ENCODE data around the gene ZNF514. TPM values are rescaled to one million over a fixed set of nuclear protein-coding genes. Genes with fewer than 3 reads are reported as not detected.

Gene ZNF514
- polyA plus RNA-seq (2013, experiment 1 of 2; ENCODE audit: insufficient read length), result 8.7 TPM
- 9.4 TPM for polyA plus RNA-seq (2013, experiment 2 of 2; ENCODE audit: insufficient read length)

- DNase-seq, result peak; percentile 79
These were observed at the start of gene ZNF514 for GRCh38 chr2:95159690-95160449. ZNF514 (minus strand) TSS chr2:95159848; CDS start chr2:95153253, 6,595 bp downstream.

DNA sequence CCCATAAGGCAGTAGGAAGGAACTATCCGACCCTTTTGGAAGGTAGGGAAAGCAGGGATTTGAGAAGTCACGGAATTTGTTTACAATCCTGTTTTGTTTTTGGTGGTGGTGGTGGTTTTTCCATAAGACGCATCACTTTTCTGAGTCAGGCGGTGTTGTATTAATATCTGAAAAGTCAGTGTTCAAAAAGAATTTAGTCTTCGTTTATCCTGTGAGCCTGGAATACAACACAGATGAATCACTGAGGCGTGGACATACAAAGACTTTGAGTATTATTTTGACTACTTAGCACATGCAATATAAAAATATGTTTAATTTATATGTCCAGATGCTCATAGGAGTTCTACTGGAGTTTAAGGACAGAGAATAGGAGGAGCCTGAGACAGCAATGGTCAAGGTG, 48.5 kb upstream of the ZNF514 start:
- DNase-seq, result peak; percentile 28

GRCh38 chr2:95207111-95207961, 47.7 kb upstream of the ZNF514 start, which contains the start of gene ZNF892:
ZNF892 (plus strand) TSS chr2:95207521; CDS start chr2:95207816, 295 bp downstream.
- DNase-seq, result peak; percentile 87

DNA sequence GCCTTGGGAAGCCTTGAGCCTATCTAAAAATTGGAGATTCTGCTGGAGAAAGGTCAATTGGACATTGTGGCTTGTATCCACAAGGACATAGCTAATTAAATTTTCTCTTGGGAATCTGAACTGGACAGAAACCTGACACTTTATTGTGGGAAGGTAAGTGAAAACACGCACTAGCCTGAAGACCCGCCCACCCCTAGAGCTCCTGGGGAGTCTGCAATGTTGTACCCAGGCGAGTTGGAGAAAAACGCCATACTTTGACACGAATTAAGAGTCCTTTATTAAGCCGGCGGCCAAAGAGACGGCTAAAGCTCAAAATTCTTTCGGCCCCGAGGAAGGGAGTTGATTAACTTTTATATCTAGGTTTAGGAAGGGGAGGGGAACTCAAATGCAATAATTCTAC, 46.4 kb upstream of the ZNF514 start:
- no peak for DNase-seq

DNA sequence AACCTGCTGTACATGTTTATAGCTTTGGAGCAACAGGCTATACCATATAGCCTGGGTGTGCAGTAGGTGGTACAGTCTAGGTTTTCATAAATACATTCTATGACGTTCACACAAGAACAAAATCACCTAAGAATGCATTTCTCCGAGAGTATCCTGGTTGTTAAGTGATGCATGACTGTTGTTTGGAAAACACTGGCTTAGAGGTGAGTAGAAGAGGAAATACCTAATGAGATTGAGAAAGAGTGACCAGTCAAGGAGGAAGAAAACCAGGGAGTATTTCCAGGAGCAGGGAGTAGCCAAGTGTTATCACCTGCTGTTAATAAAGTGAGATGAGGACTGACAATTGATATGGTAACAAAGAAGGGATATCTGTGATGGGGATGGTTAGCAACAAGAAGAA, 44.7 kb upstream of the ZNF514 start:
- no peak for DNase-seq

DNA sequence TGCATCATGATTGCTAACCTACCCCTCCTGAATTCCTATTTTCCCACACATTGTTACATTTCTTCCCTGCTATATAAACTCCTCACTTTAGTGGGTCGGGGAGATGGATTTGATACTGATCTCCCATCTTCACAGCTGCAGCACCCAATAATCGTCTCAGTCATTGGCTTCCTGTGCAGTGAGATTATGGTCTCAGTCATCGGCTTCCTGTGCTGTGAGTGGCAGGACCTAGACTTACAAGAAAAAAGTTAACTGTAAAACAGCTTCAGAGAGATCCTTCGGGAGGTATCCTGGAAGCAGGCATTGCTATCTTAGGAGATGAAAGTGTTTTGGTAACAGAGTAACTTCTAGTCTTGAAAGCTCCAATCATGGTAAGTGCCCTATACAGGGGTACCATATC, 44.3 kb upstream of the ZNF514 start:
- no peak for DNase-seq

- DNase-seq, result peak; percentile 43
These were observed 33.3 kb upstream of the ZNF514 start for GRCh38 chr2:95192956-95193355.

- no peak for DNase-seq
These were observed 26.3 kb upstream of the ZNF514 start for GRCh38 chr2:95185973-95186372.

GRCh38 chr2:95185197-95185596, 25.5 kb upstream of the ZNF514 start:
- no peak for DNase-seq

- no peak for DNase-seq
These were observed 22.1 kb upstream of the ZNF514 start for GRCh38 chr2:95181774-95182173.

DNA sequence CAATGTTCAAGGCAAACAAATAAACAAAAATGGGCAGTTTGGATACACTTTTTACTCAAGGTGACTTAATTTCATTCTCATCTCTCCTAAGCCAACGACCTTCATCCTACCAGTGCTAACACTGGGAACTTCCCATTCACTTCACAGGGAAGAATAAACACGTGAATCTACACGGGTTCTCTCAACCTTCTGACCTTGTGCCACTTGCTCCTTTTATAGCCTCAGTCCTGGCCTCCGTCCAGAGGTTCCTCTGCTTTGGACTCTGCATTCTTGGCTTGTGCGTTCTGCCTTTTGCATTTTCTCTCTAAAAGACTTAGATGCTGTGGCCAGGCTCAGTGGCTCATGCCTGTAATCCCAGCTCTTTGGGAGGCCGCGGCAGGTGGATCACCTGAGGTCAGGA, 19.8 kb upstream of the ZNF514 start:
- DNase-seq, result no peak

DNA sequence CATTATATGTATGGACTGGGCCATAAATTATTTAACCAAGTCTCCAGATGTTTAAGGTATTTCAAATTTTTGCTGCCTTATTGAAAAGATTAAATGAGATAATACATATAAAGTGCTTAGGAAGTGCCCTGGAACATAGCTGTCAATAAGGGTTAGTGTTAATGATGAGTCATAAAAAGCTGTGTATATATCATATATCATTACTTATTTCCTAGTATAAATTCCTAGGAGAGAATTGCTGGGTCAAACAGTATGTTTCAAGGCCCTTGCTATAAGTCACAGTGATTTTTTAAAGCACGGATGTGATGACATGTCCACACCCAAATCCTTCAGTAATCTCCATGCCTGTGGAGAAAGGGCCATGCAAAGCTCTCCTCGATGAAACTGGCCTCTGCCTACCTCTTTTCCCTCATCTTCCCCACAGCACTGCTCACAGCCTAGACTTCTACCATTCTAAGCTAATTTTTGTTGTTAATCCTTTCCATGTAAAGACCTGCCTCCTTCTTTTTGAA, 14.4 kb upstream of the ZNF514 start:
- DNase-seq, result no peak

GRCh38 chr2:95171902-95172301, 12.3 kb upstream of the ZNF514 start:
- no peak for DNase-seq

- DNase-seq, result no peak
These were observed 6.6 kb upstream of the ZNF514 start for GRCh38 chr2:95166065-95166763.

DNA sequence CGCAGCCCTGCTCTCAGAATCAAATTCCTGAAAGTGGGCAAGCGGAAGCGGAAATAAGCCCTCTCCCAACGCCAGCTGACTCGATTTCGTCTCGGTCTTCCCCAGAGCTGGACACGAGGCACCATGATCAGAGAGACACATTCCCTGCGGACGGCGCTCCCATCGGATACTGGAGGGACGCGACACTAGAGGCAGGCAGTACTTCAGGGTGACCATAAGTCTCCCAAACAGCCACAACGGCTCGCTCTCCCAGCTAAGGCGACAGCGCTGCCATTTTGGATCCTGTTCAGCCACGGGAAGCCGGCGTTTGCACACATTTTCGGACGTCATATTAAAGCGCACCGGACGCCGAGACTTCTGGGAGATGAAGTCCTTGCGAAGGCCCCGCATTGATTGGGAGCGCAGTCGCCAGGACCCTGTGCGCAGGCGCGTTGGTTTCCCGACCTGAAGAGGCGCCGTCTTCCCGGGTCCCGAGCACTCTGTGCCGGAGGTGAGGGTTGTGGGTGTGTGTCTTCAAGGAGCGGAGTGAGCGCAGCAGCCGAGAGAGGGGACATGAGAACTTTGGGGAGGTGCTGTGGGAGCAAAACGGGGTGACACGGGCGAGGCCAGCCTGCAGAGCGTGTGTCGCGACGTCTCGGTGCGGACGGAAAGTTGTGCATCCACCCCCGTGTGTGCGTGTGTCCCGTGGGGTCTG, 5.9 kb upstream of the ZNF514 start, which contains the start of gene ZNF2:
Gene ZNF2 (plus strand): TSS at position 439 of the 694 bp plus-strand sequence. CDS start 10,418 bp downstream, outside the sequence.
- peak; percentile 98 for DNase-seq

DNA sequence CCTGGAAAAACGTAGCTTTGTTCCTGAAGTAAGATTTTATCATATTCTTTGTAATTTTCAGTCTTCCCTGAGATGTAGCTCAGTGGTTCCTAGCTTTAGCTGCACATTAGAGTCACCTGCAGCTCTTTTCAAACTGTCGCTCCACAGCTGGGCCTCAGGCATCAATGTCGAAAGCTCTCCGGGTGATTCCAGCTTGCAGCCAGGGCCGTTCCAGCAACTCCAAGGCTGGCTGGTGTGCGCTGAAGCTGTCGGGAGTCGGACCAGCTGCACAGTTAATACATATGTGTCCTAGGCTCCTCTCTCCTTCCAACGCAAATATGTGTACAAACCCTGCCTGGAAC, 5.4 kb upstream of the ZNF514 start:
- no peak for DNase-seq

DNA sequence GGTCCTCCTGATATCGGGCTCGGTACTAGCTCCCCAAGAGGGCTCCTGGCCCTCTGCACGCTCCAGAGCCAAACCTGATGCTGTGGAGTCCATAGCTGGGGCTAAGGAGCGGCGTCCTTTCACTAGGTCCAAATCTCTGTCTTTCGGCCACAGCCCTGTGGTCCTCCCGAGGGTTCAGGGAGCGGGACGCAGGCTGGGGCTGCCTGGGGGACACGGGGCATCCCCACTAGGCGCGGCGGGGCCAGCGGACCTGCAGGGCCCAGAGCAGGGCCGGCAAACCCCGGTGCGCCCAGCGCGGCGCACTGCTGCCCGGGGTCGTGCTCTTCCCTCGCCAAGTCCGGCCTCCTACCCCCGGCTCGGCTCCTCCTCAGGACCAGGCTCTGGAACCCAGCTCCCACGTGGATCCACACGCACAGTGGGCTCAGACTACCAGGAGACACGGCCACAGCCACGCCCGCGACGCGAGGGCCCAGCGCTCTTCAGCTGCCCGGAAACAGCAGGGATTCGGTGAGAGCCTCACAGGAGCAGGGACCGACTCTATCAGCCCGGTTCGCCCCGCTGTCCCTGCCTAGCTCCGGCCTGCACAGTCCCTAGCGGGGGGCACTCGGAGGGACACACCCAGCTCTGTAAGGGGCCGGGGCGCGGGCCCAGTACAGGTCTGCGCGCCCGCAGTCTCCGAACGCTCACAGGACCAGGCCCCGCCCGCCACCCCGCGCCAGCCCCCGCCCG, 593 bp downstream of the ZNF514 start:
- peak; percentile 46 for DNase-seq

DNA sequence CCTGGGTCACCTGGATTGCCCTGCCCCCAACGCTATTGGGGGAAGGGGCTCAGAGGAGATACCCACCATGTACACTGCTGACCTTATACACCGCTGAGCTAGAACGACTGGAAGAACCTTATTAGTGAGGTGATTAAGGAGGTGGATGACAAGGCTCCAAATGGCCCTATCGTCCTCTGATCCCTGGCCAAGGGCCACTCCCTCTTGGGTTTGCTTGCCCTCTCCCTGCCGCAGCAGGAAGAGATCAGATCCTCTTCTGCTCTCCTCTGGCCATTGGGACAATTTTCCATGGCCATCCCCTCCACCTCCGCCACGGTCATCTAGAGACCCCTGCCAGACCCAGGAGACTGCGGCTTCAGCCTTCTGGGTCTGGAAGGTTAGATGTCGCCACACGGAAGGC, 1.2 kb downstream of the ZNF514 start:
- DNase-seq, result no peak

DNA sequence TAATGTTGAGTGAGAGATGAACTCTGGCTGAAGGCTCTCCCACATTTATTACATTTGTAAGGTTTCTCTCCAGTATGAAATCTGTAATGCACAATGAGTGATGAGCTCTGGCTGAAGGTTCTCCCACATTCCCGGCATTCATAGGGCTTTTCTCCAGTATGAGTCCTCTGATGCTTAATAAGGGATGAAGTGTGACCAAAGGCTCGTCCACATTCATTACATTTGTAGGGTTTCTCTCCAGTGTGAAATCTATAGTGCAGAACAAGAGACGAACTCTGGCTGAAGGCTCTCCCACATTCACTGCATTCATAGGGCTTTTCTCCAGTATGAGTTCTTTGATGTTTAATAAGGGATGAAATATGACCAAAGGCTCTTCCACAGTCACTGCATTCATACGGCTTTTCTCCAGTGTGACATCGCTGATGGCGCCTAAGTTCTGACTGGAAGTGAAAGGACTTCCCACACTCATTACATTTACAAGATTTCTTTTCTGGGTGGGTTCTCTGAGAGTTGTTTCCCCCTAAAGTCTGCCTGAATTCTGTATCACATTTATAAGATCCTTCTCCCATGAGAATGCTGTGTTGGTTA, 10.2 kb downstream of the ZNF514 start:
- DNase-seq, result no peak

GRCh38 chr2:95143838-95144237, 15.8 kb downstream of the ZNF514 start:
- DNase-seq, result no peak

DNA sequence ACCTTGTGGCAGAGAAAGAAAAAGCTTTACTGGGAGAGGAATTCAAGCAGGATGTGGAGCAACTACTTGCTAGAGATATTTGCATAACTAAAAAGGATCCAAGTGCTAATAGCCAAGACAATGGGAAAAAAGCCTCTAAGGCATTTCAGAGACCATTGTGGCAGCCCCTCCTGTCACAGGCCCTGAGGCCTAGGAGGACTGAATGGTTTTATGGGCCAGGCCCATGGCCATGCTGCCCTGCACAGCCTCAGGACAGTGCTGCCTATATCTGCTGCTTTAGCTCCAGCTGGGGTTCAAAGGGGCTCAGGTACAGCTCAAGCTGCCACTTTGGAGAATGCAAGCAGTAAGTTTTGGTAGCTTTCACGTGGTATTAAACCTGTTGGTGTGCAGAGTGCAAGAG, 20.9 kb downstream of the ZNF514 start:
- no peak for DNase-seq
